Posterior cingulate gyrus (tissue), 11 donors: ENCODE measurements around the gene DPM3.

ENCODE experiments used
- DNase-seq, 10 donors: peaks; one replicate each; pipeline versions ENCODE4 v3.0.0 to v3.0.0-alpha.2; 2020 to 2021; ENCODE audit warnings: mixed read lengths in 3 of 10
- intact Hi-C: fragments of 100-400 bp; cut with DNase I; formaldehyde crosslinking; loops from one replicate; pipeline ENCODE4 v1.15.1; 2023

Gene DPM3

GRCh38 chr1:155107309-155108264 lies 32.7 kb downstream of the DPM3 start:
- DNase-seq: no peak
- intact Hi-C loops: no loop called here

GRCh38 chr1:155106862-155107261 lies 33.5 kb downstream of the DPM3 start:
- intact Hi-C loops: no loop called here
- no peak for DNase-seq

- intact Hi-C loops: no loop called here
- DNase-seq: no peak
Observed at GRCh38 chr1:155105604-155106011, 34.7 kb downstream of the DPM3 start.

GRCh38 chr1:155104605-155105534 lies 35.5 kb downstream of the DPM3 start:
- intact Hi-C loops: no loop called here
- no peak for DNase-seq

GRCh38 chr1:155103325-155103724 lies 37.0 kb downstream of the DPM3 start:
- intact Hi-C loops: no loop called here

GRCh38 chr1:155099331-155099730 lies 41.0 kb downstream of the DPM3 start:
- intact Hi-C loops: no loop called here
- no peak for DNase-seq

More at GRCh38 chr1:155103325-155103724, 37.0 kb downstream of the DPM3 start:
- no peak for DNase-seq

GRCh38 chr1:155094622-155094948 lies 45.7 kb downstream of the DPM3 start:
- intact Hi-C loops: loop anchor here (5.0 kb wide), 1 partner anchor 33 kb away; the partner anchor contains the start of gene EFNA1

GRCh38 chr1:155093911-155094621 lies 46.3 kb downstream of the DPM3 start:
- DNase-seq: peak in 6 of 10 donors; percentile 39 to 93 (median 64)
- intact Hi-C loops: loop anchor here (5.0 kb wide), 1 partner anchor 33 kb away; the partner anchor contains the start of gene EFNA1

More at GRCh38 chr1:155094622-155094948, 45.7 kb downstream of the DPM3 start:
- no peak for DNase-seq

- peak in 1 of 10 donors; percentile 76 for DNase-seq
- intact Hi-C loops: loop anchor here (5.0 kb wide), 1 partner anchor 35 kb away; the partner anchor contains the start of gene EFNA1
Observed at GRCh38 chr1:155092641-155093040, 47.7 kb downstream of the DPM3 start.

- intact Hi-C loops: loop anchor here (5.0 kb wide), 1 partner anchor 35 kb away; the partner anchor contains the start of gene EFNA1
Observed at GRCh38 chr1:155092131-155092530, 48.2 kb downstream of the DPM3 start.

GRCh38 chr1:155091071-155092051 lies 49.0 kb downstream of the DPM3 start:
- intact Hi-C loops: loop anchor here (1.0 to 5.0 kb wide), 2 partner anchors 36 to 77 kb away; partner anchors contain the start of gene EFNA1
- DNase-seq: peak; percentile 68 to 96 (median 82)

More at GRCh38 chr1:155092131-155092530, 48.2 kb downstream of the DPM3 start:
- DNase-seq: peak in 1 of 10 donors; percentile 55
